Activated CD8-positive, alpha-beta T cell treated with anti-CD3 and anti-CD28 coated beads, Interleukin-2, amount 10 ng/mL, durations not matched to agents 7 days and 5 days (primary cell): Measurements from ENCODE around the gene MCF2L. TPM values are rescaled to one million over a fixed set of nuclear protein-coding genes. Genes with fewer than 3 reads are reported as not detected.
"Not testable (repeated sequence)": the region's sequence is repeated elsewhere in the genome, so short reads cannot be mapped to it uniquely, and the experiment has no call there.

Experiments used
- ATAC-seq: fragments of 150-1000 bp; cut with Tn5 transposase; one replicate; pipeline ENCODE4 v1.10.0; 2021; ENCODE audit warnings: moderate library complexity
- CTCF ChIA-PET: fragments of 350-600 bp; sonication (Branson Sonifier 250); formaldehyde crosslinking; loops from one replicate; lab custom pipeline; 2021; ENCODE audit warnings: antibody characterized with exemption; lab: Charles Lee
- POLR2A ChIA-PET: fragments of 350-600 bp; sonication (Branson Sonifier 250); formaldehyde crosslinking; loops from one replicate; lab custom pipeline; 2021; ENCODE audit warnings: antibody characterized with exemption; lab: Charles Lee
- DNase-seq: peaks from one replicate; pipeline ENCODE4 v3.0.0-alpha.2; 2020
- H3K27ac Mint-ChIP-seq: one replicate; pipeline ENCODE4 v1.8.0; 2021; ENCODE audit warnings: mild to moderate bottlenecking, mixed read lengths
- H3K27me3 Mint-ChIP-seq: one replicate; pipeline ENCODE4 v1.8.0; 2021; ENCODE audit warnings: low read depth, mixed read lengths
- H3K36me3 Mint-ChIP-seq: one replicate; pipeline ENCODE4 v1.8.0; 2021; ENCODE audit warnings: low read depth, mixed read lengths
- H3K4me1 Mint-ChIP-seq: one replicate; pipeline ENCODE4 v1.8.0; 2021; ENCODE audit warnings: low read depth, mixed read lengths
- H3K4me3 Mint-ChIP-seq: one replicate; pipeline ENCODE4 v1.8.0; 2021; ENCODE audit warnings: mild to moderate bottlenecking, mixed read lengths
- H3K9me3 Mint-ChIP-seq: one replicate; pipeline ENCODE4 v1.8.0; 2022; ENCODE audit warnings: mixed read lengths; ENCODE audit not compliant: insufficient read depth
- total RNA-seq, 2 experiments: library from RNA; stranded (reverse); gene quantifications; one replicate each; pipeline ENCODE4 v1.2.3, GENCODE V29; 2021

Gene MCF2L
- total RNA-seq, 2 experiments from 2014 or later: 0.76 to 1.0 TPM

DNA sequence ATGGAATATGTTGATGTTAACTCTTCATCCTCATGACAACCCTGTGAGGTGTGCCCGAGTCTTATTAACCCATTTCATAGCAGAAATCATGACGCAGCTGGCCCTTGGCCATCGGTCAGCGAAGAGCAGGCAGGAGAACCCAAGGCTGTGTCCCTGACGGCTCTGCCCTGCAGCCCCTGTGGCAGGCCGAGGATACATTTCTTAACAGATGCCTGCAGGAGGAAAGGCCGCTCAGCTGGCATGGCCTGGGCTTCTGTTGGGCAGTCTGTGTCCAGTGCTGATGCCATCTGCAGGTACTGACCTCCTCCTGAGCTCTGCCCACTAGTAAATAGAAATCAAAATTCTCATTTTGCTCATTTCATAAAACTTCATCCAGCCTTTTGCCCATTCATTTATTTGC is 35.4 kb upstream of the MCF2L start:
- H3K36me3 Mint-ChIP-seq: no peaks in the 10 kb centered on the region
- H3K4me3 Mint-ChIP-seq: no peak overlapping the region
- ChIA-PET CTCF (no interaction called here), POLR2A (no interaction called here)
- peaks cover 21% of the 10 kb centered on the region for H3K27me3 Mint-ChIP-seq
- no peak overlapping the region for H3K27ac Mint-ChIP-seq
- peaks cover 13% of the 10 kb centered on the region for H3K4me1 Mint-ChIP-seq
- no peaks in the 10 kb centered on the region for H3K9me3 Mint-ChIP-seq
- ATAC-seq: no peak
- DNase-seq: no peak

DNA sequence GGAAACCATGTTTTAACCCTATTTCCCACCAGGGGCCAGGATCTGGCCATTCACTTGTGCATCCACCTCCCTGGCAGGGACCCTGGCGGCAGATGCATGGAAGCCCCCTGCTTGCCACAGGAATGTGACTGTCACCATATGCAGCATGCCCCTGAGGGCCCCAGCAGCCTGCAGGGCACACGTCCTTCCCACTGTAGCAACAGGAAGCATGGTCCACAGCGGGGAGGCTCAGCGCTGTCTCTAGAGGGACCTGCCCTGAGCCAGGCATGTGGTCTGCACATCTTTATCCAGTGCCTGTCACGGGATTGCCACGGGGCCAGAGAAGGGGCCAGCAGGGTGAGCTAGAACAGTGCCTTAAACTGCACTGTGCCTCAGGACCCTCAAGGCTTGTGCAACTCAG is 34.9 kb upstream of the MCF2L start:
- POLR2A ChIA-PET: no interaction called here

DNA sequence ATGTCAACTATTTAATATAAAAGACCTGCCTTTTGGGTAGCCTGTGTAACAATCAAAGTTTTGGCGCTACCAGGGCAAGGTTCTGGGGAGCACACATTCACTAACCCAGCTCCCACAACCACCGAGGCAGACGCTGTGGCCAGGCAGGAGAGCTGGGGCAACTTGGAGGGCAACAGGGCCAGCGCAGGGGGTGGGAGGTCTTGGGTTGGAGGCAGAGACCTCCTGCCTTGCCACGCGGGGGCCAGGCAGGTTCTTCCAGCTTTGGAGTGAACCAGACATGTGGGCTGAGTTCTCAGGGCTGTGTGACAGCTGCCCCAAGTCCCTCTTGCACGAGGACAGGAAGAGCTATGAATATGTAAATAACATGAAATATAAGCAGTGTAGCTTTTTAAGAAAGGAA is 30.3 kb upstream of the MCF2L start:
- H3K9me3 Mint-ChIP-seq: no peaks in the 10 kb centered on the region
- no peak for DNase-seq
- no peaks in the 10 kb centered on the region for H3K36me3 Mint-ChIP-seq
- ChIA-PET POLR2A (no interaction called here), CTCF (no interaction called here)
- H3K4me1 Mint-ChIP-seq: peaks cover 7% of the 10 kb centered on the region
- H3K27ac Mint-ChIP-seq: no peak overlapping the region
- no peak for ATAC-seq
- H3K4me3 Mint-ChIP-seq: no peak overlapping the region
- peaks cover 12% of the 10 kb centered on the region for H3K27me3 Mint-ChIP-seq

More for the DNA sequence above, 34.9 kb upstream of the MCF2L start:
- ATAC-seq (no peak), DNase-seq (no peak)
- Mint-ChIP-seq H3K27ac (no peak overlapping the region), H3K27me3 (peaks cover 19% of the 10 kb centered on the region), H3K36me3 (no peaks in the 10 kb centered on the region), H3K9me3 (no peaks in the 10 kb centered on the region), H3K4me3 (no peak overlapping the region), H3K4me1 (peaks cover 13% of the 10 kb centered on the region)
- CTCF ChIA-PET: no interaction called here

DNA sequence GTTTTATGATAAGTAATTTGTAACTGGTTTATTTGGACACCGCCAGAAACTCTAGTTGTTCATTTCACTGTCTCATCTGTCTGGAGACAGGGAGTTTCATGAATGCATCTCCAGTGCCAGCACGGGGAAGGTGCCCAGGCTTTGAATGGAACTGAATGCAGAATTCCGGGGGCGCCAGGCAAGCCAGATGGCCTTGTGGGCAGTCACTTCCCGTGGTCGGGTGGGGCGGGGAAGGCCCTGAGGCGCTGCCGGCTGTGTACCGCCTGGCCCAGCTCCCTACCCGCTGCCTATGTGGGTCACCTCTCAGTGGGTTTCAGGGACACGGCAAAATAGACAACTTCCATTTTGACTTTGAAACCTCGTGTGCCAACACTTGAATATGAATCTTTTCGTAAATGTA is 28.8 kb upstream of the MCF2L start:
- Mint-ChIP-seq H3K27ac (no peak overlapping the region), H3K9me3 (no peaks in the 10 kb centered on the region)
- CTCF ChIA-PET: no interaction called here

DNA sequence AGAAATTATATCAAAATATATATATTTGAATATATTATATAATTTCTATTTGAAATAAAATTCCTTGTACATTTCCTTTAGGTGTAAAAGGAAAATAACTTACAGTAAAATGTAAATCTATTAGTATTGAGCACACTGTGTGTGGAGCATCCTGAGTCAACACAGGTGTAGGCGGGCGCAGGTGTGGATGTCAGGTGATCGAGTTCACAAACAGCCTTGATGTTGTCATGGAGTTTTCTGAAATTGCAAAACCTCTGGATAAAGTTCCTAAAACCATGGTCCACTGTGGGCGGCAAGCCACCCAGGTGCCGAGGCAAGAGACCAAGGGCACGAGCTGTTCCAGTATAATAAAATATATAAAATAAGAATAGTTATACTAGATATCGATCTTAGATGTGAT is 27.7 kb upstream of the MCF2L start:
- DNase-seq: no peak
- H3K36me3 Mint-ChIP-seq: no peaks in the 10 kb centered on the region
- CTCF ChIA-PET: no interaction called here
- H3K27me3 Mint-ChIP-seq: peaks cover 23% of the 10 kb centered on the region
- POLR2A ChIA-PET: no interaction called here
- no peaks in the 10 kb centered on the region for H3K9me3 Mint-ChIP-seq
- no peak for ATAC-seq
- H3K27ac Mint-ChIP-seq: no peak overlapping the region
- peaks cover 7% of the 10 kb centered on the region for H3K4me1 Mint-ChIP-seq
- no peak overlapping the region for H3K4me3 Mint-ChIP-seq

More for the DNA sequence above, 28.8 kb upstream of the MCF2L start:
- Mint-ChIP-seq H3K4me3 (no peak overlapping the region), H3K4me1 (peaks cover 7% of the 10 kb centered on the region), H3K36me3 (no peaks in the 10 kb centered on the region), H3K27me3 (peaks cover 20% of the 10 kb centered on the region)
- DNase-seq (no peak), ATAC-seq (no peak)
- POLR2A ChIA-PET: no interaction called here

DNA sequence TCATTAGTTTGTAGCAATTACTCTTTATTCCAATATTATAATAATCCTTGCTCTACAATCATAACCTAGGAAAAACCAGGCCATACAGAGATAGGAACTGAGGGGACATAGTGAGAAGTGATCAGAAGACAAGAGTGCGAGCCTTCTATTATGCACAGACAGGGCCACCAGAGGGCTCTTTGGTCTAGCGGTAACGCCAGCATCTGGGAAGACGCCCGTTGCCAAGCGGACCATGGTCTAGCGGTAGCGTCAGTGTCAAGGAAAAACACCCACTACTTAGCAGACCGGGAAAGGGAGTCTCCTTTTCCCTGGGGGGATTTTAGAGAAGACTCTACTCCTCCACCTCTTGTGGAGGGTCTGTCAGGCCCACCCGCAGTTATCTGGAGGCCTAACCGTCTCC is 27.2 kb upstream of the MCF2L start:
- not testable (repeated sequence) for H3K36me3 Mint-ChIP-seq, ATAC-seq
- POLR2A ChIA-PET: interaction anchor here (0.6 kb wide), 1 partner anchor 86 kb away, joined by 3 read pairs; no protein-coding TSS in a partner anchor

DNA sequence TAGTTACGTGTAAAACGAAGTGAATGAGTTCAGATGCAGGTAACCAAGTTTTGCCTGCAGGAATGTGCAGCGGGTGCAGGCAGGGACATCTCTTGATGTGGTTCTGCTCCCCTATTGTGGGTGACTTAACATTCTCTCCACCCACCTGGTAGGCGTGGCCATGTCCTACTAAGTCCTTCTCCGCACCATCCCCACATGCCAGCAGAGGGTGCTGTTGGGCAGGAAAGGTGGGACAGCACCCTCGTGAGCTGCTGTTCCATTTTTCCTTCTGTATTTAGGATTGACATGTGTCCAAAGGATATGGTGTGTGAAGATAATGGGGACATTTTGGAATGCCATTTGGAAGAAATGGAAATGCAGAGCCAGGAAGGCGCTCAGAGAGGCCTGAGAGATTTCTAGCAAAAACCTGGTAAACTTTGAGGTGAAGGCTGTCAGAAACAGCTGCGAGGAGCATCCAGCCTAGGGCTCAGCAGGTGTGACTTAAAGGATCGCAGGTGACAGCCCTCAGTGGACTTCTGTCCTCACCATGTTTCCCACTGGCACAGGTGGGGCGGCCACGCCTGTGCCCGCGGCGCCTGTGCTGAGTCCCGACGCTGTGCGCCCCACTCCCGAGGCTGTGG is 26.2 kb upstream of the MCF2L start:
- CTCF ChIA-PET: interaction anchor here (0.6 to 1.8 kb wide), 21 partner anchors 8 to 619 kb away, joined by 3 to 19 read pairs (median 3); partner anchors contain the start of gene MCF2L
- peak overlapping the region; percentile 77 for H3K4me3 Mint-ChIP-seq
- DNase-seq (peak; percentile 96), ATAC-seq (peak; percentile 93)
- peaks cover 23% of the 10 kb centered on the region for H3K27me3 Mint-ChIP-seq
- POLR2A ChIA-PET: interaction anchor here (0.6 to 0.7 kb wide), 3 partner anchors 10 to 267 kb away, joined by 3 read pairs; partner anchors contain the start of gene CUL4A
- H3K27ac Mint-ChIP-seq: no peak overlapping the region
- no peaks in the 10 kb centered on the region for H3K36me3 Mint-ChIP-seq
- peaks cover 7% of the 10 kb centered on the region for H3K4me1 Mint-ChIP-seq
- H3K9me3 Mint-ChIP-seq: no peaks in the 10 kb centered on the region

More for the DNA sequence above, 27.2 kb upstream of the MCF2L start:
- H3K4me1 Mint-ChIP-seq, H3K4me3 Mint-ChIP-seq, DNase-seq, H3K9me3 Mint-ChIP-seq, H3K27ac Mint-ChIP-seq: not testable (repeated sequence)
- peaks cover 23% of the 10 kb centered on the region for H3K27me3 Mint-ChIP-seq
- CTCF ChIA-PET: interaction anchor here (1.8 kb wide), 1 partner anchor 87 kb away, joined by 19 read pairs; no protein-coding TSS in a partner anchor

DNA sequence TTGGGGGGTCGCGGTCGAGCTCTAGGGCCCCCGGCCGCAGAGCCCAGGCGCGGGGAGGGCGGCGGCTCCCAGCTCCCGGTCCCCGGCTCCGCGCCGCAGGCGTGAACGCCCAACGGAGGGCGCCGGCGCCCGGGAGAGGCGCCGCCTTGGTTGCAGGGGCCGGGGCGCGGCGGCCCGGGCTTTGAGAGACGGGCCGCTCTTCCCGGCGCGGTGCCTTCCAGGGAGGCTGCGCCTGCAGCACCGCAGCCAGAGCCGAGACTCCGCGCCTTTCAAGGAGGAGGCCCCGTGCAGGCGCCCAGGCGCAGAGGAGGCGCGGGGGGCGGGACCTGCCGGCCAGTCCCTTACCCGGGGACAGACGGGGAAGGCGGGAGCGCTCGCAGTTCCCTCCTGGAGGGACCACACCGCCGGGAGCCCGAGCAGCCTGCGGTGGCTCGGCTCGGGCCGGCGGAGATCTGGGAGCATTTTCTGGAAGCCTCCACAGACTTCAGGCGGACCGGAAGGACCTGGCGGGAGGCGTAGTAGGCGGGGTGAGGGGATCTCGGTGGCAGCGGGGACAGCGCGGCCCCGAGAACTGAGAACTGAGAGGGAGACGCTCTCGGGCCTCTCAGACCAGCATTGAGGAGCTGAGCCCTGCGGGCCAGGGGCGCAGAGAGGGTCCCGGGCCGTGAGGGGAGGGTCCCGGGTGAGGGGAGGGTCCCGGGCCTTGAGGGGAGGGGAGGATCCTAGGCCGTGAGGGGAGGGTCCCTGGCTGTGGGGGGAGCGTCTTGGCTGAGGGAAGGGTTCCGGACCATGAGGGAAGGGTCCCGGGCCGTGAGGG is 25.5 kb upstream of the MCF2L start:
- H3K27me3 Mint-ChIP-seq: peaks cover 27% of the 10 kb centered on the region
- peak; percentile 61 for ATAC-seq
- peaks cover 7% of the 10 kb centered on the region for H3K4me1 Mint-ChIP-seq
- ChIA-PET POLR2A (interaction anchor here (0.6 to 0.7 kb wide), 2 partner anchors 10 to 266 kb away, joined by 3 read pairs; partner anchors contain the start of gene CUL4A), CTCF (interaction anchor here (0.6 to 1.8 kb wide), 21 partner anchors 8 to 619 kb away, joined by 3 to 19 read pairs (median 3); partner anchors contain the start of gene MCF2L)
- H3K36me3 Mint-ChIP-seq: no peaks in the 10 kb centered on the region
- H3K4me3 Mint-ChIP-seq: peak overlapping the region; percentile 67
- DNase-seq: peak; percentile 33
- no peak overlapping the region for H3K27ac Mint-ChIP-seq
- no peaks in the 10 kb centered on the region for H3K9me3 Mint-ChIP-seq

DNA sequence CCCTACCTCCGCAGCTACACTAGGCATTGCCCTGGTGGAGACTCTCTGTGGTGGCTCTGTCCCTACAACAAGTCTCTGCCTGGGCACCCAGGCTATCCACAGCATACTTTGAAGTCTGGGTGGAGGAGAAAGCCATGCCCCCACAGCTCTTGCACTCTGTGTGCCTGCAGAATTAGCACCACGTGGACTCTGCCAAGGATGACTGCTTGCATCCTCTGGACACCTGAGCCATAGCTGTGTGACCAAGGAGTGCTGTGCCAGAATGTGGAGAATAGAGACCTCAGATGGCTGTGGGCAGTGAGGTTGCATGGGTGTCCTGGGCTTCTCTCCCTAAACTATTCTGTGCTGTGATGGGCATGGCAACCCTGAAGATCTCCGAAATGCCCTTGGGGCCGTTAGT is 21.2 kb upstream of the MCF2L start:
- no peaks in the 10 kb centered on the region for H3K9me3 Mint-ChIP-seq
- POLR2A ChIA-PET: no interaction called here
- H3K27me3 Mint-ChIP-seq: peaks cover 38% of the 10 kb centered on the region
- CTCF ChIA-PET: interaction anchor here (1.6 kb wide), 1 partner anchor 82 kb away, joined by 6 read pairs; no protein-coding TSS in a partner anchor
- H3K27ac Mint-ChIP-seq: no peak overlapping the region
- DNase-seq (no peak), ATAC-seq (no peak)
- no peak overlapping the region for H3K4me3 Mint-ChIP-seq
- H3K36me3 Mint-ChIP-seq: no peaks in the 10 kb centered on the region
- H3K4me1 Mint-ChIP-seq: peaks cover 2% of the 10 kb centered on the region

DNA sequence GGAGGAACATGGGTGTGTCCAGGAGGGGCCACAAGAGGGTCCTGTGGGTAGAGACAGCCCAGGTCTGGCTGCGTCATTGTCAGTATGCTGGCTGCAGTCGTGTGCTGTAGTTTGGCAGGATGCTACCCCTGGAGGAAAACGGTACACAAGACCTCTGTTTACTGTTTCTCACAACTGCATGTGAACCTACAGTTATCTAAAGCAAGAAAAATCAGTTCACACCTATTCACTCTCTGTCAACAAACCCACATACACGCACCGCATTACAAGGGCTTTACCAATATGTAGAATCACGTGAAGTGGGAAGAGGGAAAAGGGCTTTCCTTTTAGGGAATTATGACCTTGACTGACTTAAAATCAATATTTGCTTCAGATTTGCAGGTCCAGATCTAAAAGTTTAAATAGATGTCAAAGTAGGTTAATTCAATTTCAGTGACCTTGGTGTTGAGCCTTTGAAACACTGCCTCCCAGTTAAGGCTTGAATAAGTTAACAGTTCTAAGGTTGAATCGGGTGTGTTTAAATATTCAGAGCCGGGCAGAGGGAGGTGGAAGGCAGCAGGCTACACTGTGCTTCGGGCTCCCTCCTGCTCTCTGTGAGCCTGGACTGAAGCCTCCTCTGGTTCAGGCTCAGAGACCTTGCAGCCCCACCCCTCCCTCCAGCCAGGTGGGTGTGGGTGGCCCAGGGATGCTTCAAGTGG is 17.2 kb upstream of the MCF2L start:
- H3K27ac Mint-ChIP-seq: no peak overlapping the region
- CTCF ChIA-PET: interaction anchor here (1.6 kb wide), 1 partner anchor 9 kb away, joined by 6 read pairs; no protein-coding TSS in a partner anchor
- ATAC-seq: no peak
- no peaks in the 10 kb centered on the region for H3K36me3 Mint-ChIP-seq
- peaks cover 27% of the 10 kb centered on the region for H3K27me3 Mint-ChIP-seq
- H3K4me1 Mint-ChIP-seq: no peaks in the 10 kb centered on the region
- no peak overlapping the region for H3K4me3 Mint-ChIP-seq
- POLR2A ChIA-PET: no interaction called here
- no peak for DNase-seq
- H3K9me3 Mint-ChIP-seq: no peaks in the 10 kb centered on the region

DNA sequence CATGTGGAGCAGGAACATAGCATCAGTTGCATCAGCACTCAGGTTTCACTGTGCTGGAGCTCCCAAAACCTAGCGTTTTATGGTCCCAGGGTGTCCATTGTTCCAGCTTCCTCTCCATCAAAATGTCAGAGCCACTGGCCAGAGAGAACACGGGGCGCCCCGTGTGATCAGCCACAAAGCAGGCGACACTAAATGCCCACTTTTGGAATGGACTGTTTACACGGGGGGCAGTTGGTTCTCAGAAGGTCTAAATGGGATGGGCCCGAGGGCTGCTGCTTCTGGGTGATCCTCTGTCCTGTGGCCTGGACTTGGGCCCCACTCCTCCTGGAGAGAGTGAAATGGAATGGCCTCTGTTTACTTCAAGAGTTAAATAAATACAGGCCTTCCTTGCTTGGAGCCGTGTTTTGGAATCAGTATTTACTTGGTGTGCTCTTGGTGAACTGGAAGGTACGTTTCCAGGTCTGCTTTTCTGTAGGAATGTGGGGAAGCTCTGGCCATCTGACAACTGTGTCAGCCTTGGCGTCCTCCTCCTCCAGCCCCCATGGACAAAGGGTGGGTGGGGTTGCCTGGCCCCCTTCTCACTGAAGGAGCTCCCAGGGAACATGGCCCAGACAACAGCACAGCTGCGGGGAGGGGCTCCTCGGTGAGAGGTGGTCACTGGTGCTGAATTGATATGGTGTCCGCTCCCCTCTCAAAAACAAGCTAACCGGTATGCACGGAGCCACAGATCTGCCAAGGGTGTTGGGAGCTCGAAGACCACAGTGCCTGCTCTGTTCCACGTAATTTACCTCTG is 16.1 kb upstream of the MCF2L start:
- Mint-ChIP-seq H3K36me3 (no peaks in the 10 kb centered on the region), H3K4me3 (no peak overlapping the region), H3K4me1 (no peaks in the 10 kb centered on the region), H3K9me3 (no peaks in the 10 kb centered on the region), H3K27me3 (peaks cover 23% of the 10 kb centered on the region), H3K27ac (no peak overlapping the region)
- no peak for ATAC-seq
- no peak for DNase-seq
- CTCF ChIA-PET: interaction anchor here (1.5 kb wide), 1 partner anchor 10 kb away, joined by 5 read pairs; no protein-coding TSS in a partner anchor
- POLR2A ChIA-PET: interaction anchor here (0.6 kb wide), 1 partner anchor 10 kb away, joined by 3 read pairs; no protein-coding TSS in a partner anchor
